ENCODE measurements around the gene PIGQ. TPM values are rescaled to one million over a fixed set of nuclear protein-coding genes. Genes with fewer than 3 reads are reported as not detected.

Gene PIGQ
- polyA plus RNA-seq, 2 of the 4 experiments (the other 2 are of a cell fraction) = 13.2 to 31.2 TPM

DNA sequence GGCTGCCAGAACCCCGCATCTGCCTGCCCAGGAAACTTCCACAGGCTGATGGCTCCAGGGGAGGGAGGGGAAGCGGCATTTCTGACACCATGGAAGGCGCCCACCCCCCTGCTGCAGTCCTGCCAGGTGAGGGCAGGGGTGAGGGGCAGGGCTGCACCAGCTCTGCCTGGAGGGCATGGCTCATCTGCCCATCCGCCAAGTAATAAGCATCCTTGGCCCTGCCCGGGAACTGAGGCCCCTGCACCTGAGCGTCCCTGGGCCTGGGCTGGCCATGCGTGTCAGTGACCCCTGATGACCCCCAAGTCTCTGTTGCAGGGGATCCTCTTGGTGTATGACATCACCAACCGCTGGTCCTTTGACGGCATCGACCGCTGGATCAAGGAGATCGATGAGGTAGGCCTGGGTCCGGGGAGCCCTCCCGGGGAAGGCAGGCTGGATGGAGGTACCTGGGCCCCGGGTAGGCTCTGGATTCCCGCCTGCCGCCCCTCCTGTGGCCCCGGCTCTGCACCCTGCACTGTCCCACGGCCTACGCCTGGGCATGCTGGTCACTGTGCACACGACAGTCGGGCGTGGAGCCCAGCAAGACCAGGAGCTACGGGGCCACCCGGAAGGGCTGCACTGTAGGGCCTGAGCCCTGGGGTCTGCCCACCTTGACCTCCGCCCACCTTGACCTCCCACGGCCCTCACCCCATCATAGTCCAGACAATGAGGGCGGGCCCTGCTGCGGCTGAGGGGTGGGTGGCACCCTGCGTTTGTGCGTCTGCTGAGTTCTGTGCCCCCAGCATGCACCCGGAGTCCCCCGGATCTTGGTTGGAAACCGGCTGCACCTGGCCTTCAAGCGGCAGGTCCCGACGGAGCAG, 55.6 kb downstream of the PIGQ start (continued):
- TF ChIP-seq, protein P1, sequence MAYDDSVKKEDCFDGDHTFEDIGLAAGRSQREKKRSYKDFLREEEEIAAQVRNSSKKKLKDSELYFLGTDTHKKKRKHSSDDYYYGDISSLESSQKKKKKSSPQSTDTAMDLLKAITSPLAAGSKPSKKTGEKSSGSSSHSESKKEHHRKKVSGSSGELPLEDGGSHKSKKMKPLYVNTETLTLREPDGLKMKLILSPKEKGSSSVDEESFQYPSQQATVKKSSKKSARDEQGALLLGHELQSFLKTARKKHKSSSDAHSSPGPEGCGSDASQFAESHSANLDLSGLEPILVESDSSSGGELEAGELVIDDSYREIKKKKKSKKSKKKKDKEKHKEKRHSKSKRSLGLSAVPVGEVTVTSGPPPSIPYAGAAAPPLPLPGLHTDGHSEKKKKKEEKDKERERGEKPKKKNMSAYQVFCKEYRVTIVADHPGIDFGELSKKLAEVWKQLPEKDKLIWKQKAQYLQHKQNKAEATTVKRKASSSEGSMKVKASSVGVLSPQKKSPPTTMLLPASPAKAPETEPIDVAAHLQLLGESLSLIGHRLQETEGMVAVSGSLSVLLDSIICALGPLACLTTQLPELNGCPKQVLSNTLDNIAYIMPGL (CRISPR knock-in tag; IDR thresholded peaks at IDR 0.05; ENCODE audit: borderline replicate concordance) = no peak
- TF ChIP-seq SREBF2 (IDR thresholded peaks at IDR 0.05) (no peak), NPAS2 (CRISPR knock-in tag; IDR thresholded peaks at IDR 0.05; ENCODE audit: borderline replicate concordance) (no peak)
- TF ChIP-seq, protein P2, sequence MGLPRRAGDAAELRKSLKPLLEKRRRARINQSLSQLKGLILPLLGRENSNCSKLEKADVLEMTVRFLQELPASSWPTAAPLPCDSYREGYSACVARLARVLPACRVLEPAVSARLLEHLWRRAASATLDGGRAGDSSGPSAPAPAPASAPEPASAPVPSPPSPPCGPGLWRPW (IDR thresholded peaks at IDR 0.05) = no peak

DNA sequence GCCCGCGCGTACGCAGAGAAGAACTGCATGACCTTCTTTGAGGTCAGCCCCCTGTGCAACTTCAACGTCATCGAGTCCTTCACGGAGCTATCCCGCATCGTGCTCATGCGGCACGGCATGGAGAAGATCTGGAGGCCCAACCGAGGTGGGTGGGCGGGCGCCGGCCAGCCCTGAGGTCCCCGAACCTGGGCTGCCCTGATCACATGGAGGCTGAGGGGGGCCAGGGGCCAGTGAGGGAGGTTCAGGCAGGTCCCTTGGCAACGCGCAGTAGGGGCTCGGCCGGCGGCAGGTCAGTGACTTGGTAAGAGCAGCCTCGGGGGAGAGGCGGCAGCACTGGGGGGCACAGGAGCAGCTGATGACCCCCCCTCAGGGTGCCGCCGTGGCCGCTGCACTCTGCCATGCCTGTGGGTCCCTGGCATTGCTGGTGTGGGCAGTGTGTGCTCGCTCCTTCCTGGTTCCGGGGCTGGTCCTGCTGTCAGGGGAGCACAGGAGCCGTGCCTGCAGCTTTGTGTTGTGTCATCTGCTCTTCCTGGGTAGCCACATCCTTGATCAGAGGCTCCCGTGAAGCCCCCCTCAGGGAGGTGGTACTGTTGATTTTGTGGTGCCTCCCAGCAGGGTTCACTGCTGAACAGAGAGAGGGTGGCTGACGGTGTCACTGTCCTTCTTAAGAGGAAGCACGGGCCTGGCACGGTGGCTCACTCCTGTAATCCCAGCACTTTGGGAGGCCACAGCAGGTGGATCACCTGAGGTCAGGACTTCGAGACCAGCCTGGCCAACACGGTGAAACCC, 56.4 kb downstream of the PIGQ start:
- Histone ChIP-seq H3K4me3 (no peak overlapping the region), H3K9me3 (no peaks in the 10 kb centered on the region), H3K4me2 (peak overlapping the region; percentile 70), H3K27ac (peak overlapping the region; percentile 59 to 87), H3K4me1 (peaks cover 57% of the 10 kb centered on the region)
- DNase-seq (ENCODE audit: low read depth in 1 of 2, low spot score in 1 of 2) = no peak
- POLR2A ChIA-PET = no interaction called here
- no peak for TF ChIP-seq CBX8 (IDR thresholded peaks at IDR 0.05)
- no peak for TF ChIP-seq NFE2L2 (conservative IDR thresholded peaks at IDR 0.05; ENCODE audit: low read length)
- TF ChIP-seq FOSL2 (IDR thresholded peaks at IDR 0.05) = no peak
- TF ChIP-seq FOSL2 (CRISPR knock-in tag; IDR thresholded peaks at IDR 0.05) = no peak
- no peak for TF ChIP-seq KDM1A (IDR thresholded peaks at IDR 0.05; ENCODE audit: low read depth)
- no peak for TF ChIP-seq HOXB13 (CRISPR knock-in tag; IDR thresholded peaks at IDR 0.05; ENCODE audit: low read depth)
- TF ChIP-seq MAFK (IDR thresholded peaks at IDR 0.05; ENCODE audit: partially characterized antibody) = no peak
- TF ChIP-seq NPAS2 (CRISPR knock-in tag; IDR thresholded peaks at IDR 0.05; ENCODE audit: borderline replicate concordance) = no peak
- TF ChIP-seq MYC (IDR thresholded peaks at IDR 0.05; ENCODE audit: borderline replicate concordance, low read length) = no peak
- no peak for TF ChIP-seq HDAC2 (IDR thresholded peaks at IDR 0.05)
- no peak for TF ChIP-seq GATA3 (IDR thresholded peaks at IDR 0.05; ENCODE audit: borderline replicate concordance)
- no peak for TF ChIP-seq CEBPB (IDR thresholded peaks at IDR 0.05)
- no peak for TF ChIP-seq ZSCAN20 (CRISPR knock-in tag; IDR thresholded peaks at IDR 0.05)
- TF ChIP-seq, protein P2 (IDR thresholded peaks at IDR 0.05) = no peak
- TF ChIP-seq EP300 (IDR thresholded peaks at IDR 0.05) = no peak
- 82% methylated on average over 20 of the region's 35 CpGs for WGBS (ENCODE audit: missing lambda C conversion rate)
- CTCF ChIA-PET = interaction anchor here (0.6 to 2.0 kb wide), 8 partner anchors 19 to 560 kb away, joined by 3 to 8 read pairs (median 4); no protein-coding TSS in a partner anchor
- ATAC-seq = no peak
- no peak for FAIRE-seq

DNA sequence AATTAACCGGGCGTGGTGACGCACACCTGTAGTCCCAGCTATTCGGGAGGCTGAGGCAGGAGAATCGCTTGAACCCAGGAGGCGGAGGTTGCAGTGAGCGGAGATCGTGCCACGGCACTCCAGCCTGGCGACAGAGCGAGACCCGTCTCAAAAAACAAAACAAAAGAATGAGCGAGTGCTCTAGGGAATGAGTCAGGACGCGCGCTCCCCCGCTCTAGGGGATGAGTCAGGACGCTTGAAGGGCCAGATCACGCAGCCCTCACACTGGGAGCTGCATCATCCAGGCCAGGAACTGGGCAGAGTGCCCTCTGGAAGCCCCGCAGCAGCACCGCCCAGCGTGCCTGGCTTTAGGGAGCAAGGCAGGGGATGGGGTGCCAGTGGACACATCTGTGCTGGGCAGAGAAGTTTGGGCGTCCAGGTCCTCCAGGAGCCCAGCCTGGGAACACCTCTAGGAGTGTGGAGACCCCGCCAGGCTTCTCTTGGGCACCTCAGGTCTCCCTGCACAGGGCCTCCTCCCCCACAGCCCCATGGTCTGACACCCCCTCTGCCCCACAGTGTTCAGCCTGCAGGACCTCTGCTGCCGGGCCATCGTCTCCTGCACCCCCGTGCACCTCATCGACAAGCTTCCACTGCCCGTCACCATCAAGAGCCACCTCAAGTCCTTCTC, 57.2 kb downstream of the PIGQ start:
- WGBS (ENCODE audit: missing lambda C conversion rate) = 34% methylated on average over 27 of the region's 29 CpGs
- DNase-seq (ENCODE audit: low read depth in 1 of 2, low spot score in 1 of 2) (peak; percentile 92 to 97), ATAC-seq (peak; percentile 85 to 90), FAIRE-seq (no peak)
- Histone ChIP-seq H3K4me2 (peak overlapping the region; percentile 70), H3K4me1 (peaks cover 53% of the 10 kb centered on the region), H3K27ac (peak overlapping the region; percentile 63 to 87), H3K4me3 (peak overlapping the region; percentile 15; the same call in 1 of the 3 replicates), H3K9me3 (no peaks in the 10 kb centered on the region)
- CTCF ChIA-PET = interaction anchor here (0.6 to 2.3 kb wide), 10 partner anchors 9 to 70 kb away, joined by 3 to 6 read pairs (median 4); partner anchors contain the start of gene METTL26
- POLR2A ChIA-PET = interaction anchor here (1.2 to 1.7 kb wide), 3 partner anchors 9 to 53 kb away, joined by 3 to 11 read pairs (median 4); partner anchors contain the start of genes METTL26, RAB40C and STUB1
- TF ChIP-seq JUNB (IDR thresholded peaks at IDR 0.05) (peak; percentile 72), CBX2 (IDR thresholded peaks at IDR 0.05; ENCODE audit: borderline replicate concordance, low read depth) (no peak), PHF8 (IDR thresholded peaks at IDR 0.05; ENCODE audit: borderline replicate concordance, low read depth) (no peak), TP53 (CRISPR knock-in tag; IDR thresholded peaks at IDR 0.05) (no peak), EHF (CRISPR knock-in tag; IDR thresholded peaks at IDR 0.05) (no peak), HOXB13 (CRISPR knock-in tag; IDR thresholded peaks at IDR 0.05; ENCODE audit: low read depth) (no peak), HEYL (CRISPR knock-in tag; IDR thresholded peaks at IDR 0.05) (no peak), GATA3 (IDR thresholded peaks at IDR 0.05; ENCODE audit: borderline replicate concordance) (peak; percentile 51; the same call in 1 of the 2 replicates)
- TF ChIP-seq, protein P3, sequence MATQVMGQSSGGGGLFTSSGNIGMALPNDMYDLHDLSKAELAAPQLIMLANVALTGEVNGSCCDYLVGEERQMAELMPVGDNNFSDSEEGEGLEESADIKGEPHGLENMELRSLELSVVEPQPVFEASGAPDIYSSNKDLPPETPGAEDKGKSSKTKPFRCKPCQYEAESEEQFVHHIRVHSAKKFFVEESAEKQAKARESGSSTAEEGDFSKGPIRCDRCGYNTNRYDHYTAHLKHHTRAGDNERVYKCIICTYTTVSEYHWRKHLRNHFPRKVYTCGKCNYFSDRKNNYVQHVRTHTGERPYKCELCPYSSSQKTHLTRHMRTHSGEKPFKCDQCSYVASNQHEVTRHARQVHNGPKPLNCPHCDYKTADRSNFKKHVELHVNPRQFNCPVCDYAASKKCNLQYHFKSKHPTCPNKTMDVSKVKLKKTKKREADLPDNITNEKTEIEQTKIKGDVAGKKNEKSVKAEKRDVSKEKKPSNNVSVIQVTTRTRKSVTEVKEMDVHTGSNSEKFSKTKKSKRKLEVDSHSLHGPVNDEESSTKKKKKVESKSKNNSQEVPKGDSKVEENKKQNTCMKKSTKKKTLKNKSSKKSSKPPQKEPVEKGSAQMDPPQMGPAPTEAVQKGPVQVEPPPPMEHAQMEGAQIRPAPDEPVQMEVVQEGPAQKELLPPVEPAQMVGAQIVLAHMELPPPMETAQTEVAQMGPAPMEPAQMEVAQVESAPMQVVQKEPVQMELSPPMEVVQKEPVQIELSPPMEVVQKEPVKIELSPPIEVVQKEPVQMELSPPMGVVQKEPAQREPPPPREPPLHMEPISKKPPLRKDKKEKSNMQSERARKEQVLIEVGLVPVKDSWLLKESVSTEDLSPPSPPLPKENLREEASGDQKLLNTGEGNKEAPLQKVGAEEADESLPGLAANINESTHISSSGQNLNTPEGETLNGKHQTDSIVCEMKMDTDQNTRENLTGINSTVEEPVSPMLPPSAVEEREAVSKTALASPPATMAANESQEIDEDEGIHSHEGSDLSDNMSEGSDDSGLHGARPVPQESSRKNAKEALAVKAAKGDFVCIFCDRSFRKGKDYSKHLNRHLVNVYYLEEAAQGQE (IDR thresholded peaks at IDR 0.05) = no peak
- TF ChIP-seq, protein P4, sequence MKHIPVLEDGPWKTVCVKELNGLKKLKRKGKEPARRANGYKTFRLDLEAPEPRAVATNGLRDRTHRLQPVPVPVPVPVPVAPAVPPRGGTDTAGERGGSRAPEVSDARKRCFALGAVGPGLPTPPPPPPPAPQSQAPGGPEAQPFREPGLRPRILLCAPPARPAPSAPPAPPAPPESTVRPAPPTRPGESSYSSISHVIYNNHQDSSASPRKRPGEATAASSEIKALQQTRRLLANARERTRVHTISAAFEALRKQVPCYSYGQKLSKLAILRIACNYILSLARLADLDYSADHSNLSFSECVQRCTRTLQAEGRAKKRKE (CRISPR knock-in tag; IDR thresholded peaks at IDR 0.05; ENCODE audit: low read depth) = no peak
